ENCODE measurements around the gene TMEM150A. TPM values are rescaled to one million over a fixed set of nuclear protein-coding genes. Genes with fewer than 3 reads are reported as not detected.

The TMEM150A gene
- total and polyA plus RNA-seq, 2 of the 13 experiments (the other 11 are each of a cell fraction or from before 2014, with no cell fraction given): 30.1 to 70.4 TPM

GRCh38 chr2:85595301-85596025 lies 7.0 kb downstream of the TMEM150A start, which contains the start of gene RNF181 (continued):
- peak; percentile 40 for TF ChIP-seq DBP (CRISPR knock-in tag; IDR thresholded peaks at IDR 0.05; ENCODE audit: not compliant biosample characterization)
- TF ChIP-seq HOMEZ (CRISPR knock-in tag; IDR thresholded peaks at IDR 0.05; ENCODE audit: low read depth): peak; percentile 74; the same call in 1 of the 2 replicates
- TF ChIP-seq ZNF33A (CRISPR knock-in tag; IDR thresholded peaks at IDR 0.05; ENCODE audit: borderline replicate concordance): no peak
- TF ChIP-seq AGO1 (IDR thresholded peaks at IDR 0.05; ENCODE audit: low read depth, low read length, poor library complexity, severe bottlenecking): peak; percentile 97
- TF ChIP-seq ZNF350 (CRISPR knock-in tag; IDR thresholded peaks at IDR 0.05; ENCODE audit: borderline replicate concordance, low read depth): peak; percentile 90; the same call in 1 of the 2 replicates
- 0 out of 2 replicates have a peak, but pooled peaks have one; percentile 66 for TF ChIP-seq KMT2B (CRISPR knock-in tag; IDR thresholded peaks at IDR 0.05)
- TF ChIP-seq ZNF768 (CRISPR knock-in tag; IDR thresholded peaks at IDR 0.05): 0 out of 2 replicates have a peak, but pooled peaks have one; percentile 14
- TF ChIP-seq ATF7-NPFF (CRISPR knock-in tag; IDR thresholded peaks at IDR 0.05; ENCODE audit: low read depth): peak; percentile 56; the same call in 1 of the 2 replicates
- peak; percentile 83; the same call in 1 of the 2 replicates for TF ChIP-seq ZNF772 (CRISPR knock-in tag; IDR thresholded peaks at IDR 0.05)
- TF ChIP-seq ZNF780A (CRISPR knock-in tag; IDR thresholded peaks at IDR 0.05): peak; percentile 76
- peak; percentile 98 for TF ChIP-seq ZNF605 (CRISPR knock-in tag; IDR thresholded peaks at IDR 0.05)
- peak; percentile 76; the same call in 1 of the 2 replicates for TF ChIP-seq TOPORS (CRISPR knock-in tag; IDR thresholded peaks at IDR 0.05)
- TF ChIP-seq PLRG1 (conservative IDR thresholded peaks at IDR 0.05): no peak
- peak; percentile 91 for TF ChIP-seq ZNF547 (CRISPR knock-in tag; IDR thresholded peaks at IDR 0.05)
- peak; percentile 82; the same call in 1 of the 2 replicates for TF ChIP-seq SPEN (CRISPR knock-in tag; IDR thresholded peaks at IDR 0.05; ENCODE audit: low read depth)
- TF ChIP-seq MTERF4 (CRISPR knock-in tag; IDR thresholded peaks at IDR 0.05): 0 out of 2 replicates have a peak, but pooled peaks have one; percentile 9
- TF ChIP-seq FOXO1 (CRISPR knock-in tag; IDR thresholded peaks at IDR 0.05): 0 out of 2 replicates have a peak, but pooled peaks have one; percentile 35
- TF ChIP-seq MAX (IDR thresholded peaks at IDR 0.05): peak; percentile 69; the same call in 1 of the 2 replicates
- peak; percentile 78 for TF ChIP-seq SALL2 (CRISPR knock-in tag; IDR thresholded peaks at IDR 0.05)
- peak; percentile 86 for TF ChIP-seq USF2 (IDR thresholded peaks at IDR 0.05; ENCODE audit: low read depth, low read length)
- TF ChIP-seq USF2 (CRISPR knock-in tag; IDR thresholded peaks at IDR 0.05; ENCODE audit: borderline replicate concordance): peak; percentile 95; the same call in 1 of the 2 replicates
- TF ChIP-seq MXD1 (CRISPR knock-in tag; IDR thresholded peaks at IDR 0.05): peak; percentile 93
- peak in 1 of 2 experiments; percentile 77; a peak in 1 of 4 replicates for TF ChIP-seq POLR2A (IDR thresholded peaks at IDR 0.05; ENCODE audit: insufficient read depth in 1 of 2, low read depth in 2 of 2, low read length in 2 of 2)
